ENCODE data around the gene TNRC6B.

DNA sequence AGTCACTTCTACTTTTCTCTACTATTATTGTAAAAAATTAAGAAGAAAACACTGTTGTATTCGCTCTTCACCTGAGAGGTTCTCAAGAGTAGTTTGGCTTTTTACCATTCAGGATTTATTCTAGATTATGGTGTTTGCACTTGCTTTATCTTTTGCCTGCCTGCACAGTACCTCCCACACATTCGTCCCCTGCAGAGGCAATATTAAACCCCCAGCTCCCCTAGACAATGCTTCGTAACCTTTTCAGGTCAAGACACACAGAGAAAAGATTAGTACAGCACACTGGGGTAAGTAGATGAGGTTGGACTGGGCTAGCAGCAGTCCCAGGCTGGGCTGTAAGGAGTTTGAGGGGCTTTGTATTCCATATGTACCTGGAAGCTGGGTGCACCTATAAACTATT, 62.4 kb downstream of the TNRC6B start:
- TF ChIP-seq, protein P1, sequence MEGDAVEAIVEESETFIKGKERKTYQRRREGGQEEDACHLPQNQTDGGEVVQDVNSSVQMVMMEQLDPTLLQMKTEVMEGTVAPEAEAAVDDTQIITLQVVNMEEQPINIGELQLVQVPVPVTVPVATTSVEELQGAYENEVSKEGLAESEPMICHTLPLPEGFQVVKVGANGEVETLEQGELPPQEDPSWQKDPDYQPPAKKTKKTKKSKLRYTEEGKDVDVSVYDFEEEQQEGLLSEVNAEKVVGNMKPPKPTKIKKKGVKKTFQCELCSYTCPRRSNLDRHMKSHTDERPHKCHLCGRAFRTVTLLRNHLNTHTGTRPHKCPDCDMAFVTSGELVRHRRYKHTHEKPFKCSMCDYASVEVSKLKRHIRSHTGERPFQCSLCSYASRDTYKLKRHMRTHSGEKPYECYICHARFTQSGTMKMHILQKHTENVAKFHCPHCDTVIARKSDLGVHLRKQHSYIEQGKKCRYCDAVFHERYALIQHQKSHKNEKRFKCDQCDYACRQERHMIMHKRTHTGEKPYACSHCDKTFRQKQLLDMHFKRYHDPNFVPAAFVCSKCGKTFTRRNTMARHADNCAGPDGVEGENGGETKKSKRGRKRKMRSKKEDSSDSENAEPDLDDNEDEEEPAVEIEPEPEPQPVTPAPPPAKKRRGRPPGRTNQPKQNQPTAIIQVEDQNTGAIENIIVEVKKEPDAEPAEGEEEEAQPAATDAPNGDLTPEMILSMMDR (IDR thresholded peaks at IDR 0.05) = no peak
- no peak for TF ChIP-seq POLR2AphosphoS5 (IDR thresholded peaks at IDR 0.05)
- no peak for TF ChIP-seq EP300 (IDR thresholded peaks at IDR 0.05)
